ENCODE data around the gene UBASH3B.

The UBASH3B gene

DNA sequence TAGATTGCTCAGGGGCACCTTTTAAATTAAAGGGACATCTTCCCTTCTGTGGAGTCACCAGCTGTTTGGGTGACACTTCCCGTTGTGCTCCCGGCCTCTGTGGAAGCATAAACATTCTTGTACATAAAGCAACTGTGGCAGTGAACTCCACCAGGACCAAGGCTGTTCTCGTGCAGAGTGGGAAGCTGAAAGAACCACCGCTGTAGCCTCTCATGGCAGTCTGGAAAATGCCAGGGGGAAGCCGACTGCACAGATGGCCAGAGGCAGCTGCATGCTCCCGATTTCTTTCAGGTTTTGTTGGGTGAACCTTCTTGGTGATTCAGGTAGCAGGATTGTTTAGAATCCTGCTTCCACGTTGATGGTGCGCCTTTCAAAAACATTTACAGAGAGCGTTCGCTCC lies 10.3 kb downstream of the UBASH3B start:
- Histone ChIP-seq H3K36me3 (ENCODE audit: insufficient read depth, low read length) (peaks cover 19% of the 10 kb centered on the region), H3K9me3 (ENCODE audit: insufficient read depth, low read depth, low read length) (no peaks in the 10 kb centered on the region; the same call in 1 of the 2 replicates), H3K4me2 (ENCODE audit: low read depth, low read length, poor library complexity, severe bottlenecking) (peak overlapping the region; percentile 69), H3K4me3 (ENCODE audit: low read length, poor library complexity, severe bottlenecking) (no peak overlapping the region), H4K20me1 (ENCODE audit: insufficient read depth, low read length, poor library complexity, severe bottlenecking) (peaks cover 4% of the 10 kb centered on the region), H3K79me2 (ENCODE audit: insufficient read depth, low read length) (peaks cover 99% of the 10 kb centered on the region), H3K4me1 (ENCODE audit: insufficient read depth, low read length, poor library complexity, severe bottlenecking) (peaks cover 87% of the 10 kb centered on the region), H2AFZ (ENCODE audit: low read length) (no peak overlapping the region), H3F3A (ENCODE audit: low read depth) (peaks cover 15% of the 10 kb centered on the region; the same call in 1 of the 2 replicates), H3K9me2 (replicated peaks; ENCODE audit: low read depth, low read length) (no peaks in the 10 kb centered on the region), H3K27me3 (ENCODE audit: insufficient read depth, low read length, poor library complexity, severe bottlenecking) (no peaks in the 10 kb centered on the region), H3K9ac (ENCODE audit: low read depth, low read length, poor library complexity, severe bottlenecking) (no peak overlapping the region)
- TF ChIP-seq, protein P1, sequence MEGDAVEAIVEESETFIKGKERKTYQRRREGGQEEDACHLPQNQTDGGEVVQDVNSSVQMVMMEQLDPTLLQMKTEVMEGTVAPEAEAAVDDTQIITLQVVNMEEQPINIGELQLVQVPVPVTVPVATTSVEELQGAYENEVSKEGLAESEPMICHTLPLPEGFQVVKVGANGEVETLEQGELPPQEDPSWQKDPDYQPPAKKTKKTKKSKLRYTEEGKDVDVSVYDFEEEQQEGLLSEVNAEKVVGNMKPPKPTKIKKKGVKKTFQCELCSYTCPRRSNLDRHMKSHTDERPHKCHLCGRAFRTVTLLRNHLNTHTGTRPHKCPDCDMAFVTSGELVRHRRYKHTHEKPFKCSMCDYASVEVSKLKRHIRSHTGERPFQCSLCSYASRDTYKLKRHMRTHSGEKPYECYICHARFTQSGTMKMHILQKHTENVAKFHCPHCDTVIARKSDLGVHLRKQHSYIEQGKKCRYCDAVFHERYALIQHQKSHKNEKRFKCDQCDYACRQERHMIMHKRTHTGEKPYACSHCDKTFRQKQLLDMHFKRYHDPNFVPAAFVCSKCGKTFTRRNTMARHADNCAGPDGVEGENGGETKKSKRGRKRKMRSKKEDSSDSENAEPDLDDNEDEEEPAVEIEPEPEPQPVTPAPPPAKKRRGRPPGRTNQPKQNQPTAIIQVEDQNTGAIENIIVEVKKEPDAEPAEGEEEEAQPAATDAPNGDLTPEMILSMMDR (conservative IDR thresholded peaks at IDR 0.05; ENCODE audit: low read length) = no peak
- TF ChIP-seq EZH2phosphoT487 (IDR thresholded peaks at IDR 0.05; ENCODE audit: borderline replicate concordance) = no peak

DNA sequence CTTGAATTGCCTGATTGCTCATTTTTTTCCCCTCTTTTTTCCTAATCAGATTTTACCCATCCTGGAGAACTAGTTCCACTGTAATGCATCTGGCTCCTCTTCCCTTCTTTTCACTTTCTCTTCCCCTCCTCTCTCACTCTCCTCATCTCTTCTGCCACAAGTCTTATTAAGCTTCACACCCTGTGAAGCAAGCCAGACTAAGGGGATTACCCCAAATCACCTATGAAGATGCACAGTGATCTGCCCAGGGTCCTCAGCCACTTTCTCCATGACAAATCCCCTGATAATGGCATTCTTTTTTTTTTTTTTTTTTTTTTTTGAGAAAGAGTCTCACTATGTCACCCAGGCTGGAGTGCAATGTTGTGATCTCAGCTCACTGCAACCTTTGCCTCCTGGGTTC lies 11.2 kb downstream of the UBASH3B start:
- peaks cover 15% of the 10 kb centered on the region; the same call in 1 of the 2 replicates for H3F3A ChIP-seq (ENCODE audit: low read depth)
- TF ChIP-seq, protein P1 (conservative IDR thresholded peaks at IDR 0.05; ENCODE audit: low read length) = no peak
- TF ChIP-seq EZH2phosphoT487 (IDR thresholded peaks at IDR 0.05; ENCODE audit: borderline replicate concordance) = no peak
- H3K9ac ChIP-seq (ENCODE audit: low read depth, low read length, poor library complexity, severe bottlenecking) = peak overlapping the region; percentile 73
- H2AFZ ChIP-seq (ENCODE audit: low read length) = no peak overlapping the region
- H3K79me2 ChIP-seq (ENCODE audit: insufficient read depth, low read length) = peaks cover 99% of the 10 kb centered on the region
- H3K36me3 ChIP-seq (ENCODE audit: insufficient read depth, low read length) = peaks cover 26% of the 10 kb centered on the region
- H3K27me3 ChIP-seq (ENCODE audit: insufficient read depth, low read length, poor library complexity, severe bottlenecking) = no peaks in the 10 kb centered on the region
- H3K4me1 ChIP-seq (ENCODE audit: insufficient read depth, low read length, poor library complexity, severe bottlenecking) = peaks cover 87% of the 10 kb centered on the region
- no peaks in the 10 kb centered on the region; the same call in 1 of the 2 replicates for H3K9me3 ChIP-seq (ENCODE audit: insufficient read depth, low read depth, low read length)
- peak overlapping the region; percentile 13 for H3K4me3 ChIP-seq (ENCODE audit: low read length, poor library complexity, severe bottlenecking)
- peak overlapping the region; percentile 69 for H3K4me2 ChIP-seq (ENCODE audit: low read depth, low read length, poor library complexity, severe bottlenecking)
- H4K20me1 ChIP-seq (ENCODE audit: insufficient read depth, low read length, poor library complexity, severe bottlenecking) = no peaks in the 10 kb centered on the region
- no peaks in the 10 kb centered on the region for H3K9me2 ChIP-seq (replicated peaks; ENCODE audit: low read depth, low read length)

DNA sequence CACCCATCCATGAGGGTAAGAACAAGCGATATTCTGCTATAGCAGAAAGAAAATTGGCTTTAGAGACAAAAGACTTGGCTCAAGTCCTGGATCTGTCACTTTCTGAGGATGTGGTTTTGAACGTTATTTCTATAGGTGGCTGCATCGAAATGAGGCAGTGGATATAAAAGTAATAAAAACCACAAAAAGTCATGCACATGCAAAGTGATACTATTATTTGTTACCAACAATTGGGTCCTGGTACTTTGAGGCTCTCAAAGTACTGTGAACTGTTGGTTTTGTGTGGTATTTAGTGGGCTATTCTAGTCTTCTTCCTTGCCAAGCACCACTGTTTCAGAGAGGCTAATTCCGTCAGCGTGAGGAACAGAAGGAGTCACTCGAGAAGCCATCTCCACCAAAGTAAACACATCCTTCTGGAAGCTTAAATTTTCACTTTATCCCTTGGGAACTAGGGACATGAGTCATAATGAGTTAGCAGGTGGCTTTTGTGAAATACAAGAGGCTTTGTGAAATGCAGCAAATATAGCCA lies 13.1 kb downstream of the UBASH3B start:
- Histone ChIP-seq H3K9me2 (replicated peaks; ENCODE audit: low read depth, low read length) (no peaks in the 10 kb centered on the region), H3K9ac (ENCODE audit: low read depth, low read length, poor library complexity, severe bottlenecking) (peak overlapping the region; percentile 73), H3K27me3 (ENCODE audit: insufficient read depth, low read length, poor library complexity, severe bottlenecking) (no peaks in the 10 kb centered on the region), H3K79me2 (ENCODE audit: insufficient read depth, low read length) (peaks cover 99% of the 10 kb centered on the region), H2AFZ (ENCODE audit: low read length) (no peak overlapping the region), H3K9me3 (ENCODE audit: insufficient read depth, low read depth, low read length) (no peaks in the 10 kb centered on the region; the same call in 1 of the 2 replicates), H3F3A (ENCODE audit: low read depth) (peaks cover 17% of the 10 kb centered on the region; the same call in 1 of the 2 replicates), H3K36me3 (ENCODE audit: insufficient read depth, low read length) (peaks cover 37% of the 10 kb centered on the region), H3K4me1 (ENCODE audit: insufficient read depth, low read length, poor library complexity, severe bottlenecking) (peaks cover 89% of the 10 kb centered on the region), H4K20me1 (ENCODE audit: insufficient read depth, low read length, poor library complexity, severe bottlenecking) (no peaks in the 10 kb centered on the region), H3K4me2 (ENCODE audit: low read depth, low read length, poor library complexity, severe bottlenecking) (peak overlapping the region; percentile 69), H3K4me3 (ENCODE audit: low read length, poor library complexity, severe bottlenecking) (peak overlapping the region; percentile 58)
- TF ChIP-seq EZH2phosphoT487 (IDR thresholded peaks at IDR 0.05; ENCODE audit: borderline replicate concordance) = no peak
- TF ChIP-seq, protein P1 (conservative IDR thresholded peaks at IDR 0.05; ENCODE audit: low read length) = no peak
